ENCODE data around the gene NEMF.
"Not testable (repeated sequence)": the region's sequence is repeated elsewhere in the genome, so short reads cannot be mapped to it uniquely, and the experiment has no call there.

Gene NEMF

DNA sequence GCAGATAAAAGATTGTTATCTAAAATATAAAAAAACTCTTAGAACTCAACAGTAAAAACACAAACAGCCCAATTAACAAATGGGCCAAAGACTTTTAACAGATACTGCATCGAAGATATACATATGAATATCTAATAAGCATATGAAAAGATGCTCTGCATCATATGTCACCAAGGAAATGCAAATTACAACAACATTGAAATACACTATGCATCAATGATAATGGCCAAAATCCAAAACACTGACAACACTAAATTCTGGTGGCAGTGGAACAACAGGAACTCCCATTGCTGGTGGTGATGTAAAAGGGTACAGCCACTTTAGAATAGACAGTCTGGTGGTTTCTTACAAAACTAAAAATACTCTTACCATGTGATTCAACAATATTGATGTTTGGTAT lies 43.8 kb downstream of the NEMF start:
- no peak overlapping the region for H3K4me3 ChIP-seq (ENCODE audit: low read depth, low read length)
- H3K27me3 ChIP-seq (ENCODE audit: insufficient read depth, low read depth, severe bottlenecking): no peaks in the 10 kb centered on the region
- no peak overlapping the region for H3K27ac ChIP-seq
- peaks cover 71% of the 10 kb centered on the region for H3K36me3 ChIP-seq
- DNase-seq: no peak
- TF ChIP-seq, protein P1, sequence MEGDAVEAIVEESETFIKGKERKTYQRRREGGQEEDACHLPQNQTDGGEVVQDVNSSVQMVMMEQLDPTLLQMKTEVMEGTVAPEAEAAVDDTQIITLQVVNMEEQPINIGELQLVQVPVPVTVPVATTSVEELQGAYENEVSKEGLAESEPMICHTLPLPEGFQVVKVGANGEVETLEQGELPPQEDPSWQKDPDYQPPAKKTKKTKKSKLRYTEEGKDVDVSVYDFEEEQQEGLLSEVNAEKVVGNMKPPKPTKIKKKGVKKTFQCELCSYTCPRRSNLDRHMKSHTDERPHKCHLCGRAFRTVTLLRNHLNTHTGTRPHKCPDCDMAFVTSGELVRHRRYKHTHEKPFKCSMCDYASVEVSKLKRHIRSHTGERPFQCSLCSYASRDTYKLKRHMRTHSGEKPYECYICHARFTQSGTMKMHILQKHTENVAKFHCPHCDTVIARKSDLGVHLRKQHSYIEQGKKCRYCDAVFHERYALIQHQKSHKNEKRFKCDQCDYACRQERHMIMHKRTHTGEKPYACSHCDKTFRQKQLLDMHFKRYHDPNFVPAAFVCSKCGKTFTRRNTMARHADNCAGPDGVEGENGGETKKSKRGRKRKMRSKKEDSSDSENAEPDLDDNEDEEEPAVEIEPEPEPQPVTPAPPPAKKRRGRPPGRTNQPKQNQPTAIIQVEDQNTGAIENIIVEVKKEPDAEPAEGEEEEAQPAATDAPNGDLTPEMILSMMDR (IDR thresholded peaks at IDR 0.05; ENCODE audit: low read depth, low read length): no peak
- H3K9me3 ChIP-seq (ENCODE audit: severe bottlenecking): no peaks in the 10 kb centered on the region

DNA sequence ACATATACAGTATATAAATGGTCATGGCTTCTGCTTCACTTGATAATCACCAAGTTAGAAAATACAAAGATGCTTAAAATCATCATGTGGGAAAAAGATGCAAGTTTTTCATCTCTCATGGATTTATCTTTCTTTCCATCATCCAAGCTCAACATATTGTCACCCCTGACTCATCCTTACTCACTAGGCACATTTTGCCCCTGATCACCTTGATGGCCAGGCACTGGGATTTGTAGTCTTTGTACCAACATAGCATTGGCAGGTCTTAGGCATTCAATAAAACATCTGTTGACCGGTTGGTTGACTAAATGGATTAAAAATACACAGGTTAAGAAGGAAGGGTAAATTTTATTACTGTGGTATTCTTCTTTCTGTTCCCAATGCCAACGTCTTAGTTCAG lies 56.6 kb downstream of the NEMF start:
- no peaks in the 10 kb centered on the region for H3K27me3 ChIP-seq (ENCODE audit: insufficient read depth, low read depth, severe bottlenecking)
- H3K9me3 ChIP-seq (ENCODE audit: severe bottlenecking): no peaks in the 10 kb centered on the region
- H3K27ac ChIP-seq: no peak overlapping the region
- no peak overlapping the region for H3K4me3 ChIP-seq (ENCODE audit: low read depth, low read length)
- peaks cover 78% of the 10 kb centered on the region for H3K36me3 ChIP-seq
- TF ChIP-seq, protein P1 (IDR thresholded peaks at IDR 0.05; ENCODE audit: low read depth, low read length): no peak
- no peak for DNase-seq

DNA sequence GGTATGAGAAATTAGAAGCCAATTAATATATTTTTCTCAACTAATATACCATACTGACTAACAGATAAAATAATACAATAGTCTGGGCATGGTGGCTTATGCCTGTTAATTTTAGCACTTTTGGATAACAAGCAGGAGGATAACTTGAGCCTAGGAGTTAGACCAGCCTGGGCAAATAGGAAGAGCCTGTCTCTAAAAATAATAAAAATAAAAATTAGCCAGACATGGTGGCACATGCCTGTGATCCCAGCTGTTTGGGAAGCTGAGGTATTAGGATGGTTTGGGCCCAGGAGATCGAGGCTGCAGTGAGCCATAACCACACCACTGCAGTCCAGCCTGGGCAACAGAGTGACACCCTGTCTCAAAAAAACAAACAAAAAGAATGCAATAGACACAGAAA lies 60.0 kb downstream of the NEMF start:
- Histone ChIP-seq H3K27me3 (ENCODE audit: insufficient read depth, low read depth, severe bottlenecking) (no peaks in the 10 kb centered on the region), H3K27ac (no peak overlapping the region), H3K36me3 (peaks cover 78% of the 10 kb centered on the region), H3K4me3 (ENCODE audit: low read depth, low read length) (no peak overlapping the region), H3K9me3 (ENCODE audit: severe bottlenecking) (no peaks in the 10 kb centered on the region)
- TF ChIP-seq, protein P1 (IDR thresholded peaks at IDR 0.05; ENCODE audit: low read depth, low read length): no peak
- DNase-seq: no peak

DNA sequence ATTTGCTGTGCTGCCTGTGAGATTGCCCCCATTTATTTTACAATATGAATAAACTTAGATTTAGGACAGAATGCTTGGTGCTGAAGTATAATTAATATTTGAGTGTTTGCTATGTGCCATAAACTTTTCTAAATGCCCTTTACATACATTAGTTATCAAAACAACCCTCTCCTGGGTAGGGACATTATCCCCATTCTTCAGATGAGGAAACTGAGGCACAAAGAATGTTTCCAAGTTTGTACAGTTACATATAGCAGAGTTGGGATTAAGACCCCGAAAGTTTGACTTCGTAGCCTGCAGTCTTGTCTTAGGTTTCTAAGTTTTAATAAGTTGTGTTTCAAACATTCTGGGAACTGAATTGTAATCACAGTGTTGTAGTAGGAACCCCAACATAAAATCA lies 66.3 kb downstream of the NEMF start:
- no peak overlapping the region for H3K27ac ChIP-seq

DNA sequence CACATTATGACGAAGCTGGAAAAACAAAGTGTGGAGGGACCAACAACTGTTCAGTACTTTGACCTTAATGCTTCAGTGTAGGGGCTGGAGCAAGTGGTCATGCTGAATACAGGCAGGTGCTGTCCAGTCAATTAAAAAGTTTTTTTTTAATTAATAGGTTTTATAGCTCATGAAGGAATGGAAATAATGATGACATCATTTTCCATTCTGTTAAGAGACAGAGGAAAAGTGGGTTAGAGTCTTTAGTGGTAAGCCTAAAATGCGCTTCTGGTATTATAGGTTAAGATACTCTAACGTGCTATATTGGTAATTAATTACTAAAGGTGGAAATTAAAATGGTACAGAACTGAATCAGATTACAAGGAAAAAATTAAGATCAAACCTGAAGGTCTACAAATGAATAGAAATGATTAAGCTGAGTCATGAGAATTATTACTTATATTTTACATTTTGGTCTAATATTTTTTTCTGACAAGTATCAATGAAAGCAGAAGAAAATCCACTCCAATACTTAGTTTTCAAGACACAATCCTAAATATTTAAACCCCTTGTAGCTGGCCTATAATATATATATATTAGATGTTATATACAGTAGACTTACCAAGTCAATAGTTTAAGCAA lies 69.1 kb downstream of the NEMF start:
- peaks cover 97% of the 10 kb centered on the region for H3K36me3 ChIP-seq

More for the DNA sequence above, 66.3 kb downstream of the NEMF start:
- Histone ChIP-seq H3K27me3 (ENCODE audit: insufficient read depth, low read depth, severe bottlenecking) (no peaks in the 10 kb centered on the region), H3K36me3 (peaks cover 97% of the 10 kb centered on the region), H3K9me3 (ENCODE audit: severe bottlenecking) (no peaks in the 10 kb centered on the region), H3K4me3 (ENCODE audit: low read depth, low read length) (no peak overlapping the region)
- TF ChIP-seq, protein P1 (IDR thresholded peaks at IDR 0.05; ENCODE audit: low read depth, low read length): no peak
- no peak for DNase-seq

DNA sequence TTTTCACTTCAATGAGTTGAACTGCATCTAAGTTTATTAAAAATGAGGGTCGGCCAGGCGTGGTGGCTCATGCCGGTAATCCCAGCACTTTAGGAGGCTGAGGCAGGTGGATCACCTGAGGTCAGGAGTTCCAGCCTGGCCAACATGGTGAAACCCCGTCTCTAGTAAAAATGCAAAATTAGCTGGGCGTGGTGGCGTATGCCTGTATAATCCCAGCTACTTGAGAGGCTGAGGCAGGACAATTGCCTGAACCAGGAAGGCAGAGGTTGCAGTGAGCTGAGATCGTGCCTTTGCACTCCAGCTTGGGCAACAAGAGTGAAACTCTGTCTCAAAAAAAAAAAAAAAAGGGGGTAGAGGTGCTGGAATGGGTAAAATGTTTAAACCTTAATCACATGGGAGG lies 71.5 kb downstream of the NEMF start:
- not testable (repeated sequence) for H3K27me3 ChIP-seq (ENCODE audit: insufficient read depth, low read depth, severe bottlenecking); H3K9me3 ChIP-seq (ENCODE audit: severe bottlenecking); H3K4me3 ChIP-seq (ENCODE audit: low read depth, low read length); DNase-seq; H3K27ac ChIP-seq
- peaks cover 94% of the 10 kb centered on the region for H3K36me3 ChIP-seq

More for the DNA sequence above, 69.1 kb downstream of the NEMF start:
- Histone ChIP-seq H3K9me3 (ENCODE audit: severe bottlenecking) (no peaks in the 10 kb centered on the region), H3K27ac (no peak overlapping the region), H3K27me3 (ENCODE audit: insufficient read depth, low read depth, severe bottlenecking) (no peaks in the 10 kb centered on the region), H3K4me3 (ENCODE audit: low read depth, low read length) (no peak overlapping the region)
- TF ChIP-seq, protein P1 (IDR thresholded peaks at IDR 0.05; ENCODE audit: low read depth, low read length): no peak
- no peak for DNase-seq

Data from WERI-Rb-1 (cell line).